Fibroblast of the aortic adventitia (primary cell): Measurements from ENCODE around the gene MAP4K3. TPM values are rescaled to one million over a fixed set of nuclear protein-coding genes. Genes with fewer than 3 reads are reported as not detected.

Experiments
- DNase-seq: peaks from one replicate; pipeline ENCODE4 v3.0.0-alpha.2; 2010; ENCODE audit warnings: low read depth
- H3K4me3 ChIP-seq: 2 replicates; pipeline ENCODE4 v1.5.1; 2011; ENCODE audit warnings: low read depth, mild to moderate bottlenecking, control low read depth, low read length, moderate library complexity
- total RNA-seq: library from RNA; depleted of rRNA; stranded (reverse); fragments of >200 nt; gene quantifications from 2 replicates; pipeline ENCODE4 v1.2.3, GENCODE V29; 2012; ENCODE audit warnings: low replicate concordance
- TF ChIP-seq, protein P1 (sequence below): IDR thresholded peaks from 2 replicates; pipeline ENCODE4 v1.5.1; 2011; ENCODE audit warnings: mild to moderate bottlenecking, low read length, control low read depth, inconsistent platforms; ENCODE audit not compliant: insufficient read depth

The MAP4K3 gene
- total RNA-seq, 1 donor = 48.0 TPM

- H3K4me3 ChIP-seq = peak overlapping the region; percentile 38
- TF ChIP-seq, protein P1, sequence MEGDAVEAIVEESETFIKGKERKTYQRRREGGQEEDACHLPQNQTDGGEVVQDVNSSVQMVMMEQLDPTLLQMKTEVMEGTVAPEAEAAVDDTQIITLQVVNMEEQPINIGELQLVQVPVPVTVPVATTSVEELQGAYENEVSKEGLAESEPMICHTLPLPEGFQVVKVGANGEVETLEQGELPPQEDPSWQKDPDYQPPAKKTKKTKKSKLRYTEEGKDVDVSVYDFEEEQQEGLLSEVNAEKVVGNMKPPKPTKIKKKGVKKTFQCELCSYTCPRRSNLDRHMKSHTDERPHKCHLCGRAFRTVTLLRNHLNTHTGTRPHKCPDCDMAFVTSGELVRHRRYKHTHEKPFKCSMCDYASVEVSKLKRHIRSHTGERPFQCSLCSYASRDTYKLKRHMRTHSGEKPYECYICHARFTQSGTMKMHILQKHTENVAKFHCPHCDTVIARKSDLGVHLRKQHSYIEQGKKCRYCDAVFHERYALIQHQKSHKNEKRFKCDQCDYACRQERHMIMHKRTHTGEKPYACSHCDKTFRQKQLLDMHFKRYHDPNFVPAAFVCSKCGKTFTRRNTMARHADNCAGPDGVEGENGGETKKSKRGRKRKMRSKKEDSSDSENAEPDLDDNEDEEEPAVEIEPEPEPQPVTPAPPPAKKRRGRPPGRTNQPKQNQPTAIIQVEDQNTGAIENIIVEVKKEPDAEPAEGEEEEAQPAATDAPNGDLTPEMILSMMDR = no peak
- peak; percentile 30 for DNase-seq
Observed at GRCh38 chr2:39434233-39434897, 2.7 kb downstream of the MAP4K3 start.

DNA sequence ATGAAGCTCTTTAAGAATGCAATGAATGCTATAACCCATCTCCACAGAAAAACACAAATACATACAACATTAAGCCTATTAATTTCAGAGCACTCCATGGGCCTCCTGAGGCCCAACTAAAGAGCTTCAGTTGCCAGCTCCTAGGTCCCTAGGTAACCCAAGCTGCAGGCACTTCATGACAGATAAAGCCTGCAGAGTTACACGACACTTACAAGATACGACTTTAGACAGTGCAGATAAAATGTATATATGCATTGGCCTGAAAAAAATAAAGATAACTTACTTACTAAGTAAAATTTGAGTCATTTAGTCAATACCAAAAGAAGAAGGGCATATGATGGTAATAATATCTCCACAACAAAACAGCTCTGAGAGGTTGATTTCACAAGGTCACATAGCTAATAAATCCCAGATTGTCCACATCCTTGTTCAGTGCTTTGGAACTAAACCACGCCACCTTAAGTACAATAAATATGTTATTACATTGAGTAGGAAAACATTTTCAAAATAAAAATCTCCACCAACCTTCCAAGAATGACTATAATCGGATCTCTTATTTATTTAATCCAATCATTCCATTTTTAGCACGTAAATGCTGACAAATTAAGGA lies 3.4 kb downstream of the MAP4K3 start:
- no peak overlapping the region for H3K4me3 ChIP-seq
- DNase-seq = peak; percentile 56
- TF ChIP-seq, protein P1 = no peak

DNA sequence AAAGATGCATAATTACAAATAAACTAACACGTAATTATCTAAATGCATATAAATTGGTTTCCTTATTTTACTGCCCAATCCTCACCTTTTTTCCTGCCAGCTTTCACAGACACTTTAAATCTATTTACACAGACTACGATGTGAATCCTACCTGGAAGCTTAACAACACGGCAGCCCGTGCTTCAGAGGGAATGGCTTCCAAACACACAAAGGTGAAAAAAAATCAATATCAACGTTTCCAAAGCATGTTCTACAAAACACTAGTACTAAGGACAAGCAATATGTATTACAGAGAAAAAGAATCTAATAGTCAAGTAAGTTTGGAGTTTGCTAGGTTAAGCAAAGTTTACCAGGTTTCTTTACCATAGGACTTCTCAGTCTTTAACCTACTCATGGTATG lies 4.4 kb downstream of the MAP4K3 start:
- TF ChIP-seq, protein P1 = no peak
- DNase-seq = no peak
- H3K4me3 ChIP-seq = no peak overlapping the region

DNA sequence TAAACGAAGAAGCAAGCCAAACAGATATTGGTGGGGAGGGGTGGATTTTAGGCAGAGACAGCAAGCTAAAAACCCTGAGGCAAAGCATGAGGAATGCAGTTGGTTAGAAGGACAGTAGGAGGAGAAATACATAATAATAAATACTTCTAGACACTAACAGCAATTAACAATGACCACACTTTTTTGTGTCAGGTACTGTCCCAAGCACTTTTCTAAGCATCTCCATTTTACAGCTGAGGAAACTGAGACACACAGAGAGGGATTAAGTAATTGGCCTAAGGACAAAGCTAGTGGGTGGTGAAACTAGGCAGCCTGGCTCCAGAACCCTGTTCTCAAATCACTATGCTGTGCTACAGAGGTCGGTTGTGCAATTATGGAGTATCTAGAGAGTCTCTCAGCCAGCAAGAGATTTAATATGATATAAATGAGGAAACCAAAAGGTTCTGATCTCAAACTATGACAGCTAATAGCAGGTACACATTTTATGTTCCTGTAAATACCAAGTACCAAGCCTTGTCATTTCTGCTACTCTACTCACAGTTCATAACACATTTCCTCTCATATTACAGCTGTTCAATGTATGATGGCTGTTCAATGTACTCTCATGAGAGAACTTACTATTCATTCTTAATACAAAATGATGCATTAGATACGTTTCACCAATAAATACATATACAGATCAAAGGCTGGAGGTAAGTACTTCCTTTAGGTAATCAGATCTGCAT lies 5.3 kb downstream of the MAP4K3 start:
- DNase-seq = peak; percentile 64
- TF ChIP-seq, protein P1 = no peak
- H3K4me3 ChIP-seq = no peak overlapping the region

DNA sequence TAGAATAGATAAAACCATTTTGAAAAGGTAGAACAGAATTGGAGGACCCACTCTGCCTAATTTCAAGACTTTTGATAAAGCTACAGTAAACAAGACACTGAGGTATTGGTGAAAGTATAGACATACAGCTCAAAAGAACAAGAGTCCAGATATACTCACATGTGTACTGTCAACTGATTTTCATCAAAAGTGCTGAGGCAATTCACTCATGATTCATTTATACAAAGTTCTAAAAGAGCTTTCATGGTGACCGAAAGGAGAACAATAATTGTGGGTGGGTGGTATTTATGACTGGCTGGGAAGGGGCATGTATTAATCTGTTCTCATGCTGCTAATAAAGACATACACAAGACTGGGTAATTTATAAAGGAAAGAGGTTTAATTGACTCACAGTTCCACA lies 7.3 kb downstream of the MAP4K3 start:
- TF ChIP-seq, protein P1 = no peak
- H3K4me3 ChIP-seq = no peak overlapping the region
- DNase-seq = no peak

DNA sequence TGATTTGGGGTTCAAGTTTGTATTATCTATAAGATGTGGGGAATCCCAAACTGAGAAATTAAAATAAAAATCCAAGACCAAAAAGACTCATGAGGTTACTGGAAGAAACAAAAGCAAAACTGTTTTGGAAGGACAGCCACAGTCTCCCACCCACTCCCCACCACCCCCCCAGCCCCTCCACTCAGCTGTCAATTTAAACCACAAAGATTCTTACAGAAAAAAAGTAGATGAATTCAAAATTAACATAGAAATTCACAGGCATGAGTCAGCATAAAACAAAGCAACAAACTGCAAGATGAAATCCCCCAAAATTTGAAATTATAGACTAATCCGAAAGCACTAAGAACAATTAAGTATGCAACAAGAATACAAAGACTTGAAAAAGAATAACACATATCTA lies 12.1 kb downstream of the MAP4K3 start:
- TF ChIP-seq, protein P1 = no peak
- no peak for DNase-seq
- H3K4me3 ChIP-seq = no peak overlapping the region
